Fibroblast of lung (primary cell): ENCODE measurements around the gene ARPC2. TPM values are rescaled to one million over a fixed set of nuclear protein-coding genes. Genes with fewer than 3 reads are reported as not detected.

Experiments
- DNase-seq, 2 donors: peaks; one replicate each; pipeline versions ENCODE4 v3.0.0 to v3.0.0-alpha.2; 2010; ENCODE audit warnings: low read depth in 2 of 2
- H2AFZ ChIP-seq: 2 replicates; pipeline ENCODE4 v1.5.1; 2012; ENCODE audit warnings: low read length, control low read depth, inconsistent platforms
- H3K27ac ChIP-seq: 2 replicates; pipeline ENCODE4 v1.5.1; 2011; ENCODE audit warnings: low read length, control low read depth; ENCODE audit not compliant: insufficient read depth
- H3K27me3 ChIP-seq: 2 replicates; pipeline ENCODE4 v1.5.1; 2011; ENCODE audit warnings: mild to moderate bottlenecking, low read length; ENCODE audit not compliant: control insufficient read depth, insufficient read depth
- H3K36me3 ChIP-seq: 2 replicates; pipeline ENCODE4 v1.5.1; 2011; ENCODE audit warnings: low read length; ENCODE audit not compliant: control insufficient read depth, insufficient read depth
- H3K4me1 ChIP-seq: 2 replicates; pipeline ENCODE4 v1.5.1; 2011; ENCODE audit warnings: low read length; ENCODE audit not compliant: control insufficient read depth, insufficient read depth; ENCODE audit errors: extremely low read depth
- H3K4me2 ChIP-seq: 2 replicates; pipeline ENCODE4 v1.5.1; 2011; ENCODE audit warnings: low read length, control low read depth; ENCODE audit not compliant: insufficient read depth; ENCODE audit errors: extremely low read depth
- H3K4me3 ChIP-seq, 4 experiments: fragments of 200-600 bp in 1 of 4; sonication (generic) in 1 of 4; replicated peaks in 1 of 4; 2 replicates each; pipeline ENCODE4 v1.5.1; 2011 to 2016; ENCODE audit warnings: low read length in 4 of 4, low read depth in 3 of 4, mild to moderate bottlenecking in 3 of 4, control low read depth in 2 of 4, inconsistent platforms in 1 of 4, mixed read lengths in 1 of 4; ENCODE audit not compliant: insufficient read depth in 1 of 4; ENCODE audit errors: control extremely low read depth in 1 of 4
- H3K79me2 ChIP-seq: 2 replicates; pipeline ENCODE4 v1.5.1; 2012; ENCODE audit warnings: mild to moderate bottlenecking, low read length, inconsistent platforms; ENCODE audit not compliant: control insufficient read depth, insufficient read depth
- H3K9ac ChIP-seq: 2 replicates; pipeline ENCODE4 v1.5.1; 2011; ENCODE audit warnings: mild to moderate bottlenecking, low read length, control low read depth; ENCODE audit not compliant: insufficient read depth
- H3K9me3 ChIP-seq: 2 replicates; pipeline ENCODE4 v1.5.1; 2012; ENCODE audit warnings: low read depth, low read length; ENCODE audit not compliant: control insufficient read depth, insufficient read depth
- H4K20me1 ChIP-seq: 2 replicates; pipeline ENCODE4 v1.5.1; 2011; ENCODE audit warnings: low read length; ENCODE audit not compliant: control insufficient read depth, insufficient read depth; ENCODE audit errors: extremely low read depth
- CTCF ChIP-seq, 2 donors: IDR thresholded peaks in 1 of 2; conservative IDR thresholded peaks in 1 of 2; 1 replicate in 1 of 2; 2 replicates in 1 of 2; pipeline ENCODE4 v1.5.1; 2011 to 2012; ENCODE audit warnings: low read length in 2 of 2, control low read depth in 1 of 2, inconsistent platforms in 1 of 2, low read depth in 1 of 2, mild to moderate bottlenecking in 1 of 2
- EZH2 ChIP-seq: IDR thresholded peaks from 2 replicates; pipeline ENCODE4 v1.5.1; 2012; ENCODE audit warnings: low read length, control low read depth, mild to moderate bottlenecking; ENCODE audit errors: missing control alignments
- polyA plus RNA-seq, 2 donors: library from polyadenylated mRNA; depleted of rRNA in 1 of 2; stranded (reverse) in 1 of 2; unstranded in 1 of 2; fragments of >200 nt; gene quantifications; 2 replicates each; pipeline ENCODE4 v1.2.1, GENCODE V29; 2011 to 2012; ENCODE audit warnings: missing spikeins in 1 of 2
- total RNA-seq: library from RNA; depleted of rRNA; stranded (reverse); fragments of >200 nt; gene quantifications from 2 replicates; pipeline ENCODE4 v1.2.1, GENCODE V29; 2014

ARPC2 gene
- total and polyA plus RNA-seq, 2 donors (not counting 1 experiment from before 2014, with no cell fraction given), result 199 to 893 TPM

- Histone ChIP-seq H3K4me3 (no peak overlapping the region), H2AFZ (no peak overlapping the region), H3K4me1 (no peaks in the 10 kb centered on the region), H3K79me2 (peaks cover 5% of the 10 kb centered on the region), H3K27ac (no peak overlapping the region), H3K9me3 (no peaks in the 10 kb centered on the region), H3K27me3 (no peaks in the 10 kb centered on the region), H3K36me3 (peaks cover 8% of the 10 kb centered on the region), H4K20me1 (no peaks in the 10 kb centered on the region), H3K4me2 (no peak overlapping the region), H3K9ac (no peak overlapping the region)
- TF ChIP-seq CTCF (conservative IDR thresholded peaks at IDR 0.05 in 1 of 2, IDR thresholded peaks at IDR 0.05 in 1 of 2; ENCODE audit: low read depth in 1 of 2, low read length in 2 of 2), result no peak
- no peak for TF ChIP-seq EZH2
- DNase-seq, result no peak
These were observed 19.8 kb downstream of the ARPC2 start for GRCh38 chr2:218236829-218237228.

GRCh38 chr2:218238887-218239286 is 21.9 kb downstream of the ARPC2 start:
- peaks cover 10% of the 10 kb centered on the region for H3K36me3 ChIP-seq
- no peaks in the 10 kb centered on the region for H3K27me3 ChIP-seq
- no peak overlapping the region for H3K27ac ChIP-seq
- TF ChIP-seq EZH2 (no peak), CTCF (conservative IDR thresholded peaks at IDR 0.05 in 1 of 2, IDR thresholded peaks at IDR 0.05 in 1 of 2; ENCODE audit: low read depth in 1 of 2, low read length in 2 of 2) (no peak)
- H3K4me2 ChIP-seq, result no peak overlapping the region
- H3K79me2 ChIP-seq, result peaks cover 2% of the 10 kb centered on the region
- no peaks in the 10 kb centered on the region for H4K20me1 ChIP-seq
- H3K4me3 ChIP-seq, result no peak overlapping the region
- H3K9ac ChIP-seq, result no peak overlapping the region
- H3K4me1 ChIP-seq, result no peaks in the 10 kb centered on the region
- H3K9me3 ChIP-seq, result no peaks in the 10 kb centered on the region
- no peak for DNase-seq
- H2AFZ ChIP-seq, result no peak overlapping the region

- no peaks in the 10 kb centered on the region for H3K4me1 ChIP-seq
These were observed 27.2 kb downstream of the ARPC2 start for GRCh38 chr2:218244204-218244603.

More at GRCh38 chr2:218244204-218244603, 27.2 kb downstream of the ARPC2 start:
- Histone ChIP-seq H3K27ac (no peak overlapping the region), H3K4me3 (no peak overlapping the region), H3K9me3 (no peaks in the 10 kb centered on the region), H3K79me2 (peaks cover 5% of the 10 kb centered on the region), H3K27me3 (no peaks in the 10 kb centered on the region), H3K36me3 (peaks cover 22% of the 10 kb centered on the region), H3K4me2 (no peak overlapping the region), H3K9ac (no peak overlapping the region), H4K20me1 (no peaks in the 10 kb centered on the region), H2AFZ (no peak overlapping the region)
- TF ChIP-seq CTCF (conservative IDR thresholded peaks at IDR 0.05 in 1 of 2, IDR thresholded peaks at IDR 0.05 in 1 of 2; ENCODE audit: low read depth in 1 of 2, low read length in 2 of 2) (no peak), EZH2 (no peak)
- DNase-seq, result no peak
